Measurements from ENCODE around the gene PSPC1. TPM values are rescaled to one million over a fixed set of nuclear protein-coding genes. Genes with fewer than 3 reads are reported as not detected.
A peak's percentile ranks its signal among the peaks of the same experiment; 100 is the strongest.

Gene PSPC1
- total and polyA plus RNA-seq, 2 of the 13 experiments (the other 11 are each of a cell fraction or from before 2014, with no cell fraction given), result 33.5 to 94.0 TPM

- H4K20me1 ChIP-seq (ENCODE audit: insufficient read depth, low read length), result no peaks in the 10 kb centered on the region
- 97% methylated on average over 10 of the region's 10 CpGs for WGBS (ENCODE audit: low lambda C conversion rate)
- no peak for DNase-seq (ENCODE audit: low spot score)
- ChIA-PET CTCF (ENCODE audit: low intra/inter-chr PET ratio, low total read pairs) (no interaction called here), POLR2A (no interaction called here)
- no peak overlapping the region for H3K4me2 ChIP-seq (ENCODE audit: low read depth, low read length)
- H3K27ac ChIP-seq (ENCODE audit: extremely low read length, insufficient read depth, low read length), result no peak overlapping the region
- peaks cover 15 to 55% of the 10 kb centered on the region in 2 experiments for H3K36me3 ChIP-seq (replicated peaks in 1 of 2; ENCODE audit: control insufficient read depth in 1 of 2, insufficient read depth in 2 of 2, low read length in 2 of 2)
- in situ Hi-C loops (cut with HindIII; ENCODE audit: extremely low pct_ligation_motif_present, low pct_unique_long_range_greater_than_20kb) (no loop called here), intact Hi-C loops (cut with micrococcal nuclease; ENCODE audit: unreplicated experiment) (no loop called here)
- H3K4me1 ChIP-seq (ENCODE audit: insufficient read depth, low read length), result no peaks in the 10 kb centered on the region
- no peaks in the 10 kb centered on the region for H3K9me3 ChIP-seq (ENCODE audit: low read length)
- no peak overlapping the region for H3K9ac ChIP-seq (ENCODE audit: insufficient read depth, low read depth, low read length)
- H3K79me2 ChIP-seq (ENCODE audit: insufficient read depth, low read length), result no peaks in the 10 kb centered on the region
- H3K27me3 ChIP-seq (ENCODE audit: control insufficient read depth in 1 of 2, insufficient read depth in 2 of 2, low read length in 2 of 2), result no peaks in the 10 kb centered on the region
- H3K4me3 ChIP-seq (replicated peaks in 1 of 3; ENCODE audit: insufficient read depth in 1 of 3, low read depth in 2 of 3, low read length in 3 of 3), result no peak overlapping the region
- no peak for ATAC-seq
- BruUV-seq (replicated peaks), result no TSS peak
- FAIRE-seq, result no peak
- H2AFZ ChIP-seq (ENCODE audit: low read length), result no peak overlapping the region
- TF ChIP-seq, protein P1, sequence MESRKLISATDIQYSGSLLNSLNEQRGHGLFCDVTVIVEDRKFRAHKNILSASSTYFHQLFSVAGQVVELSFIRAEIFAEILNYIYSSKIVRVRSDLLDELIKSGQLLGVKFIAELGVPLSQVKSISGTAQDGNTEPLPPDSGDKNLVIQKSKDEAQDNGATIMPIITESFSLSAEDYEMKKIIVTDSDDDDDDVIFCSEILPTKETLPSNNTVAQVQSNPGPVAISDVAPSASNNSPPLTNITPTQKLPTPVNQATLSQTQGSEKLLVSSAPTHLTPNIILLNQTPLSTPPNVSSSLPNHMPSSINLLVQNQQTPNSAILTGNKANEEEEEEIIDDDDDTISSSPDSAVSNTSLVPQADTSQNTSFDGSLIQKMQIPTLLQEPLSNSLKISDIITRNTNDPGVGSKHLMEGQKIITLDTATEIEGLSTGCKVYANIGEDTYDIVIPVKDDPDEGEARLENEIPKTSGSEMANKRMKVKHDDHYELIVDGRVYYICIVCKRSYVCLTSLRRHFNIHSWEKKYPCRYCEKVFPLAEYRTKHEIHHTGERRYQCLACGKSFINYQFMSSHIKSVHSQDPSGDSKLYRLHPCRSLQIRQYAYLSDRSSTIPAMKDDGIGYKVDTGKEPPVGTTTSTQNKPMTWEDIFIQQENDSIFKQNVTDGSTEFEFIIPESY (CRISPR knock-in tag; IDR thresholded peaks at IDR 0.05), result no peak
- TF ChIP-seq ZNF121 (CRISPR knock-in tag; IDR thresholded peaks at IDR 0.05), result no peak
- no peak for TF ChIP-seq FOXC1 (CRISPR knock-in tag; IDR thresholded peaks at IDR 0.05; ENCODE audit: borderline replicate concordance)
Observed at GRCh38 chr13:19674898-19675297, 107.8 kb downstream of the PSPC1 start.

- Histone ChIP-seq H2AFZ (ENCODE audit: low read length) (no peak overlapping the region), H3K27me3 (ENCODE audit: control insufficient read depth in 1 of 2, insufficient read depth in 2 of 2, low read length in 2 of 2) (no peaks in the 10 kb centered on the region), H3K27ac (ENCODE audit: extremely low read length, insufficient read depth, low read length) (no peak overlapping the region), H3K4me1 (ENCODE audit: insufficient read depth, low read length) (no peaks in the 10 kb centered on the region), H3K4me3 (replicated peaks in 1 of 3; ENCODE audit: insufficient read depth in 1 of 3, low read depth in 2 of 3, low read length in 3 of 3) (no peak overlapping the region), H4K20me1 (ENCODE audit: insufficient read depth, low read length) (no peaks in the 10 kb centered on the region), H3K9me3 (ENCODE audit: low read length) (no peaks in the 10 kb centered on the region), H3K36me3 (replicated peaks in 1 of 2; ENCODE audit: control insufficient read depth in 1 of 2, insufficient read depth in 2 of 2, low read length in 2 of 2) (peaks cover 17 to 62% of the 10 kb centered on the region in 2 experiments), H3K79me2 (ENCODE audit: insufficient read depth, low read length) (no peaks in the 10 kb centered on the region), H3K9ac (ENCODE audit: insufficient read depth, low read depth, low read length) (no peak overlapping the region), H3K4me2 (ENCODE audit: low read depth, low read length) (no peak overlapping the region)
- 97% methylated on average over 11 of the region's 11 CpGs for WGBS (ENCODE audit: low lambda C conversion rate)
- TF ChIP-seq ZSCAN22 (CRISPR knock-in tag; IDR thresholded peaks at IDR 0.05) (no peak), ZNF761 (CRISPR knock-in tag; conservative IDR thresholded peaks at IDR 0.05) (no peak), STAT6 (CRISPR knock-in tag; IDR thresholded peaks at IDR 0.05; ENCODE audit: borderline replicate concordance) (no peak), ZNF329 (CRISPR knock-in tag; IDR thresholded peaks at IDR 0.05; ENCODE audit: low read depth) (no peak), RBM22 (optimal IDR thresholded peaks at IDR 0.05; ENCODE audit: low read length) (peak; percentile 53), ETV5 (CRISPR knock-in tag; IDR thresholded peaks at IDR 0.05; ENCODE audit: borderline replicate concordance) (no peak), HDAC1 (CRISPR knock-in tag; IDR thresholded peaks at IDR 0.05) (no peak), POLR2A (IDR thresholded peaks at IDR 0.05; ENCODE audit: insufficient read depth in 1 of 2, low read depth in 2 of 2, low read length in 2 of 2) (peak in 1 of 2 experiments; percentile 21; a peak in 1 of 4 replicates), ZKSCAN1 (IDR thresholded peaks at IDR 0.05; ENCODE audit: low read length) (no peak)
- DNase-seq (ENCODE audit: low spot score) (no peak), ATAC-seq (no peak; the same call in 2 of the 3 replicates), FAIRE-seq (no peak)
- BruUV-seq (replicated peaks), result no TSS peak
- intact Hi-C loops (cut with micrococcal nuclease; ENCODE audit: unreplicated experiment) (no loop called here), in situ Hi-C loops (cut with HindIII; ENCODE audit: extremely low pct_ligation_motif_present, low pct_unique_long_range_greater_than_20kb) (no loop called here)
- ChIA-PET POLR2A (no interaction called here), CTCF (ENCODE audit: low intra/inter-chr PET ratio, low total read pairs) (no interaction called here)
Observed at GRCh38 chr13:19673473-19674430, 109.0 kb downstream of the PSPC1 start.
